DND-41 (cell line): Measurements from ENCODE around the gene RNF150.

ENCODE experiments used
- EZH2 ChIP-seq: IDR thresholded peaks from 3 replicates; pipeline ENCODE4 v1.6.1; 2012; ENCODE audit warnings: borderline replicate concordance, low read depth, mild to moderate bottlenecking, moderate library complexity, low read length, inconsistent platforms; ENCODE audit not compliant: severe bottlenecking
- TF ChIP-seq, protein P1 (sequence below): IDR thresholded peaks from 2 replicates; pipeline ENCODE4 v1.5.1; 2012; ENCODE audit warnings: borderline replicate concordance, low read length, moderate library complexity, mild to moderate bottlenecking; ENCODE audit not compliant: poor library complexity, severe bottlenecking; ENCODE audit errors: extremely low read depth

DNA sequence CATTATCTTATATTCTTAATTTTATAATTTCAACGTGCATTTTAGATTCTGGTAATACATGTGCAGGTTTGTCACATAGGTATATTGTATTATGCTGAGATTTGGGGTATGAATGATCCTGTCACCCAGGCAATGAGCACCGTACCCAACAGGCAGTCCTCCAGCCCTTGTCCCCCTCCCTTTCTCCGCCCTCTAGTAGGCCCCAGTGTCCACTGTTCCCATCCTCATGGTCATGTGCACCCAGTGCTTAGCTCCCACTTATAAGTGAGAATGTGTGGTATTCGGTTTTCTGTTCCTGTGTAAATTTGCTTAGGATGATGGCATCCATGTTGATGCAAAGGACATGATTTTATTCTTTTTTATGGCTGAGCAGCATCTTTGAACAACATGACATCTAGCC lies 70.6 kb downstream of the RNF150 start:
- TF ChIP-seq, protein P1, sequence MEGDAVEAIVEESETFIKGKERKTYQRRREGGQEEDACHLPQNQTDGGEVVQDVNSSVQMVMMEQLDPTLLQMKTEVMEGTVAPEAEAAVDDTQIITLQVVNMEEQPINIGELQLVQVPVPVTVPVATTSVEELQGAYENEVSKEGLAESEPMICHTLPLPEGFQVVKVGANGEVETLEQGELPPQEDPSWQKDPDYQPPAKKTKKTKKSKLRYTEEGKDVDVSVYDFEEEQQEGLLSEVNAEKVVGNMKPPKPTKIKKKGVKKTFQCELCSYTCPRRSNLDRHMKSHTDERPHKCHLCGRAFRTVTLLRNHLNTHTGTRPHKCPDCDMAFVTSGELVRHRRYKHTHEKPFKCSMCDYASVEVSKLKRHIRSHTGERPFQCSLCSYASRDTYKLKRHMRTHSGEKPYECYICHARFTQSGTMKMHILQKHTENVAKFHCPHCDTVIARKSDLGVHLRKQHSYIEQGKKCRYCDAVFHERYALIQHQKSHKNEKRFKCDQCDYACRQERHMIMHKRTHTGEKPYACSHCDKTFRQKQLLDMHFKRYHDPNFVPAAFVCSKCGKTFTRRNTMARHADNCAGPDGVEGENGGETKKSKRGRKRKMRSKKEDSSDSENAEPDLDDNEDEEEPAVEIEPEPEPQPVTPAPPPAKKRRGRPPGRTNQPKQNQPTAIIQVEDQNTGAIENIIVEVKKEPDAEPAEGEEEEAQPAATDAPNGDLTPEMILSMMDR, result no peak
- no peak for TF ChIP-seq EZH2
